Measurements from ENCODE around the gene ASRGL1. TPM values are rescaled to one million over a fixed set of nuclear protein-coding genes. Genes with fewer than 3 reads are reported as not detected.

ASRGL1 gene
- total and polyA plus RNA-seq, 7 donors = 4.8 to 35.2 (median 22.0) TPM

- intact Hi-C loops (cut with DNase I) = loop anchor here (2.0 to 5.0 kb wide), 2 partner anchors 40 to 76 kb away; no protein-coding TSS in a partner anchor
- Histone ChIP-seq H3K27ac (peak overlapping the region; percentile 77 to 85 (median 81)), H3K27me3 (no peaks in the 10 kb centered on the region), H3K36me3 (no peaks in the 10 kb centered on the region), H3K4me1 (peaks cover 0 to 88% (median 81%) of the 10 kb centered on the region in 4 donors), H3K9me3 (no peaks in the 10 kb centered on the region), H3K4me3 (no peak overlapping the region)
- DNase-seq = no peak
- 28 to 71% methylated on average over 9 of the region's 9 CpGs for WGBS, 2 donors
- TF ChIP-seq POLR2A (IDR thresholded peaks at IDR 0.05) (no peak), CTCF (IDR thresholded peaks at IDR 0.05) (no peak), POLR2AphosphoS5 (IDR thresholded peaks at IDR 0.05) (no peak), EP300 (IDR thresholded peaks at IDR 0.05) (no peak)
Observed at GRCh38 chr11:62432695-62433094, 95.4 kb downstream of the ASRGL1 start.

DNA sequence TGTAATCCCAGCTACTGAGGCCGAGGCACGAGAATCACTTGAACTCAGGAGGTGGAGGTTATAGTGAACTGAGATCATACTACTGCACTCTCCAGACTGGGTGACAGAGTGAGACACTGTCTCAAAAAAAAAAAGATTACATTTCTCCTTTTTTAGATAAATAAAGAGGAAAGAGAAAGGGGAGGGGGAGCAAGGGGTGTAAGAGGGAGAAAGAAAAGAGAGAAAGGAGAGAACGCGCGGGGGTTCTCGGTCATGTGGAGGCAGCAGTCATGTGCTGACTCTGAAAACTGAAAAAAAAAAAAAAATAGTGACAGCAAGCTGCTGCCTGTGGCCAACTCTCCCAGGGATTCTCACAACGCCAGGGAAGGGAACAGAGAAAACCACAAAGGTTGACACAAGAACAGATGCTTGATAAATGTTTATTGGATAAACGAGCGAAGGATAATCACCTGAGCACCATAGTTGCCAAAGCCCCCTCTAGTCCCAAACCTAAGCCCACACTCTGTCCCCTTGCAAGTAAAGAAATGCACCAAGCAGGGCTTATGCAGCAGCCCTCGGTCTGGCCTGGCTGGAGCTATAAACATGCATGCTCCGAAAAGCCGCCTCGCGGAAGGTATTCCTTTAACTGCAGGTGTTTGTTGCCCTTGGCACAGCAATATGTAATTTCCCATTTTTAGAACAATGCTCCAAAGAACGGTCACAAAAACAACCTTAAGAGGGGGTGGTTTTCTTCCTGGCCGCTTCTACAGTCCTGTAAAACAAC lies 96.1 kb downstream of the ASRGL1 start:
- Histone ChIP-seq H3K9me3 (no peaks in the 10 kb centered on the region), H3K4me1 (peaks cover 0 to 82% (median 75%) of the 10 kb centered on the region in 4 donors), H3K27me3 (no peaks in the 10 kb centered on the region), H3K27ac (peak overlapping the region; percentile 77 to 85 (median 81)), H3K36me3 (no peaks in the 10 kb centered on the region), H3K4me3 (peak overlapping the region in 1 of 4 donors; percentile 5)
- TF ChIP-seq POLR2AphosphoS5 (IDR thresholded peaks at IDR 0.05) = peak in 1 of 4 donors; percentile 28
- no peak for TF ChIP-seq POLR2A (IDR thresholded peaks at IDR 0.05)
- TF ChIP-seq CTCF (IDR thresholded peaks at IDR 0.05) = peak in 2 of 4 experiments; percentile 9 to 17
- DNase-seq = peak; percentile 76
- 24 to 37% methylated on average over 16 of the region's 16 CpGs for WGBS, 2 donors
- intact Hi-C loops (cut with DNase I) = loop anchor here (2.0 to 5.0 kb wide), 2 partner anchors 39 to 75 kb away; no protein-coding TSS in a partner anchor

DNA sequence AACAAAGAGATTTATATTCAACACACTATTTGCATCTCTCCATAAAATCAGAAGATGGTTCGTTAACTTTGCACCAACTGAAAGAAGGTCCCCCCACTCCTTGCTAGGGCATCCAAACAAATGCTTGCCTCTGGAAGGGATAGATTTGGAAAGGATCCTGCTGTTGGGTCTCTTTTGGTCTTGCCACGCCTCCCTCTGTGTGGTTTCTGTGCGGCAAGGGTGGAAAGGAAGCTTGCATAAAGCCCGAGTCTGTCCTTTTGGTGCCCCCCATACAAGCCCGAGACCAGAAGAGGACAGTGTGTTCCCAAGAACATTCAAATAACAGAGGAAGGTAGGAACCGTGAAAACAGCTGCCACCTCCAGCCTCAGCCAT lies 96.6 kb downstream of the ASRGL1 start:
- Histone ChIP-seq H3K36me3 (no peaks in the 10 kb centered on the region), H3K4me1 (peaks cover 0 to 76% (median 70%) of the 10 kb centered on the region in 4 donors), H3K4me3 (peak overlapping the region in 1 of 4 donors; percentile 5), H3K9me3 (no peaks in the 10 kb centered on the region), H3K27ac (peak overlapping the region; percentile 77 to 85 (median 81)), H3K27me3 (no peaks in the 10 kb centered on the region)
- intact Hi-C loops (cut with DNase I) = loop anchor here (2.0 to 5.0 kb wide), 2 partner anchors 38 to 75 kb away; no protein-coding TSS in a partner anchor
- peak; percentile 85 for DNase-seq
- WGBS, 2 donors = 27 to 29% methylated on average over 6 of the region's 6 CpGs
- TF ChIP-seq POLR2AphosphoS5 (IDR thresholded peaks at IDR 0.05) = peak in 3 of 4 donors; percentile 28 to 55 (median 37)
- peak in 1 of 4 donors; percentile 11 for TF ChIP-seq EP300 (IDR thresholded peaks at IDR 0.05)
- TF ChIP-seq CTCF (IDR thresholded peaks at IDR 0.05) = no peak
- no peak for TF ChIP-seq POLR2A (IDR thresholded peaks at IDR 0.05)

DNA sequence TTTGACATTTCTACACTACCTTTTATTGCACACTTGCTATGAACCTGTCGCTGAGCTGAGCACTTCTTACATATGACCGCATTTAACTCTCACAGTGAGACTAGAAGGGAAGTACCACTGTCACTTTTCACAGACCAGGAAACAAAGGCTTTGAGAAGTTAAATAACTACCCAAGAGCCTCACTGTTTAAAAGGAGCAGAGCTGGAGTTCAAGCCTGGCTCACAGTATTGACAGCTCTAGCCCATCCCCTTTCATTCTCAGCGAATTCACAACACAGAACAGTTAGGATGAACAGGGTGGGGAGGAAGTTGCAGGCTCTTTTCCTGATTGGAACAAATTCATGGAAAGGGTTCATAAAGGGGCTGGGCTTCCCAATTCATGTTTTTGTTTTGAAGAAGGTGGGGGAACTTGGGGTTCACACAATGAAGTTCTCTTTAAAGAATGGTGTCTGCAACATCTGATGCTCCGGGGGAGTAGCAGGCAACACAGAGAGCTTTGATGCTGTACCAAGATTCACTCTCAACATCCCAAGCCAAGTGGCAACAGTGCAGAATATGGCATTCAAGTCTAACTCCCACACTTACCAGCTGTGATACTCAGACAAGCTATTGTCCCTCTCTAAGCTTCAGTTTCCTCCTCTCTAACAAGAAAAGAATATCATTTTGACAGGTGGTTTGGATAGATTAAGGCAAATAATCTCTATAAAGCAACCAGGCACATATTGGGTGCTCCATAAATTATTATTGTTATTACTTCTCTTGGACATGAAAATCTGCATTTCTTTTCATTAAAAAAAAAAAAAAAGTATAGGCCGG lies 98.8 kb downstream of the ASRGL1 start:
- H3K36me3 ChIP-seq = no peaks in the 10 kb centered on the region
- H3K9me3 ChIP-seq = no peaks in the 10 kb centered on the region
- intact Hi-C loops (cut with DNase I) = no loop called here
- WGBS, 2 donors = 39 to 42% methylated on average over 5 of the region's 5 CpGs
- peaks cover 0 to 69% (median 63%) of the 10 kb centered on the region in 4 donors for H3K4me1 ChIP-seq
- TF ChIP-seq POLR2AphosphoS5 (IDR thresholded peaks at IDR 0.05) (peak in 1 of 4 donors; percentile 14), EP300 (IDR thresholded peaks at IDR 0.05) (no peak)
- no peaks in the 10 kb centered on the region for H3K27me3 ChIP-seq
- peak overlapping the region; percentile 77 to 85 (median 81) for H3K27ac ChIP-seq
- no peak for DNase-seq
- H3K4me3 ChIP-seq = no peak overlapping the region

GRCh38 chr11:62437616-62438015 lies 100.4 kb downstream of the ASRGL1 start:
- Histone ChIP-seq H3K9me3 (no peaks in the 10 kb centered on the region), H3K4me1 (peaks cover 0 to 57% (median 53%) of the 10 kb centered on the region in 4 donors), H3K4me3 (no peak overlapping the region), H3K36me3 (no peaks in the 10 kb centered on the region), H3K27me3 (no peaks in the 10 kb centered on the region), H3K27ac (peak overlapping the region in 1 of 4 donors; percentile 7)
- intact Hi-C loops (cut with DNase I) = no loop called here
- DNase-seq = no peak
- 80 to 90% methylated on average over 1 of the region's 1 CpG for WGBS, 2 donors
- TF ChIP-seq POLR2A (IDR thresholded peaks at IDR 0.05) (no peak), CTCF (IDR thresholded peaks at IDR 0.05) (no peak), POLR2AphosphoS5 (IDR thresholded peaks at IDR 0.05) (no peak), EP300 (IDR thresholded peaks at IDR 0.05) (no peak)
